Endothelial cell (in vitro differentiated cells): ENCODE results near the gene MRPL38. TPM values are rescaled to one million over a fixed set of nuclear protein-coding genes. Genes with fewer than 3 reads are reported as not detected.

Source experiments
- DNase-seq: peaks from one replicate; pipeline ENCODE4 v3.0.0; 2021; ENCODE audit warnings: low spot score
- H3K27ac Mint-ChIP-seq: one replicate; pipeline ENCODE4 v1.8.0; 2021; ENCODE audit warnings: mixed read lengths, inconsistent platforms; ENCODE audit not compliant: unreplicated experiment
- H3K27me3 Mint-ChIP-seq: one replicate; pipeline ENCODE4 v1.8.0; 2021; ENCODE audit warnings: mild to moderate bottlenecking, moderate library complexity, mixed read lengths, inconsistent platforms; ENCODE audit not compliant: unreplicated experiment
- H3K36me3 Mint-ChIP-seq: one replicate; pipeline ENCODE4 v1.8.0; 2021; ENCODE audit warnings: mild to moderate bottlenecking, low read depth, mixed read lengths, inconsistent platforms; ENCODE audit not compliant: unreplicated experiment
- H3K4me1 Mint-ChIP-seq: one replicate; pipeline ENCODE4 v1.8.0; 2021; ENCODE audit warnings: mild to moderate bottlenecking, mixed read lengths, inconsistent platforms; ENCODE audit not compliant: unreplicated experiment
- H3K4me3 Mint-ChIP-seq: one replicate; pipeline ENCODE4 v1.8.0; 2021; ENCODE audit warnings: mild to moderate bottlenecking, mixed read lengths, inconsistent platforms; ENCODE audit not compliant: unreplicated experiment
- H3K9me3 Mint-ChIP-seq: one replicate; pipeline ENCODE4 v1.8.0; 2021; ENCODE audit warnings: mixed read lengths, inconsistent platforms; ENCODE audit not compliant: unreplicated experiment
- total RNA-seq: library from RNA; stranded (reverse); fragmentation: NEBNext Ultra II Directional; extraction: Animal tissue kit (Norgen Biotek cat#: 25700); gene quantifications from one replicate; pipeline ENCODE4 v1.2.1, GENCODE V29; 2021; ENCODE audit not compliant: unreplicated experiment
- TF ChIP-seq, protein P1 (sequence below): fragments of 200-600 bp; sonication (generic); IDR thresholded peaks from one replicate; pipeline ENCODE4 v1.5.0; 2021; ENCODE audit warnings: antibody characterized with exemption; ENCODE audit not compliant: unreplicated experiment

The MRPL38 gene
- total RNA-seq, 1 donor from 2014 or later, result 78.2 TPM

DNA sequence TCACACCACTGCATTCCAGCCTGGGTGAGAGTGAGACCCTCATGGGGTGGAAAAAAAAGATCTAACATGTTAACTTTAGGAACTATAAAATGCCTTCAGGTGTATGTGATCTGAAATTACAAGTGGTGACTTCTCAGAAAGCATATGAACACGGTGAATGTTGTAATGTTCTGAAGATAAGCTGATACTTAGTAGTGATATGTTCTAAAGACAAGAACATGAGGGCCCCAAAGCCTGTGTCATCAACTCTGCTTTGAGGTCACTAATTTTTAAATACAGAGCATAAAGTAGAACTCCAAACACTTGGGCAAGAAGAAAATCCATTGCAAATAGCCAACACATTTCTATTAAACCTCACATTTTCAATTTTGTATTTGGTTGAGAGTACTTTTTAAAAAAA is 38.8 kb upstream of the MRPL38 start:
- TF ChIP-seq, protein P1, sequence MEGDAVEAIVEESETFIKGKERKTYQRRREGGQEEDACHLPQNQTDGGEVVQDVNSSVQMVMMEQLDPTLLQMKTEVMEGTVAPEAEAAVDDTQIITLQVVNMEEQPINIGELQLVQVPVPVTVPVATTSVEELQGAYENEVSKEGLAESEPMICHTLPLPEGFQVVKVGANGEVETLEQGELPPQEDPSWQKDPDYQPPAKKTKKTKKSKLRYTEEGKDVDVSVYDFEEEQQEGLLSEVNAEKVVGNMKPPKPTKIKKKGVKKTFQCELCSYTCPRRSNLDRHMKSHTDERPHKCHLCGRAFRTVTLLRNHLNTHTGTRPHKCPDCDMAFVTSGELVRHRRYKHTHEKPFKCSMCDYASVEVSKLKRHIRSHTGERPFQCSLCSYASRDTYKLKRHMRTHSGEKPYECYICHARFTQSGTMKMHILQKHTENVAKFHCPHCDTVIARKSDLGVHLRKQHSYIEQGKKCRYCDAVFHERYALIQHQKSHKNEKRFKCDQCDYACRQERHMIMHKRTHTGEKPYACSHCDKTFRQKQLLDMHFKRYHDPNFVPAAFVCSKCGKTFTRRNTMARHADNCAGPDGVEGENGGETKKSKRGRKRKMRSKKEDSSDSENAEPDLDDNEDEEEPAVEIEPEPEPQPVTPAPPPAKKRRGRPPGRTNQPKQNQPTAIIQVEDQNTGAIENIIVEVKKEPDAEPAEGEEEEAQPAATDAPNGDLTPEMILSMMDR, result no peak
- H3K27ac Mint-ChIP-seq, result no peak overlapping the region
- peaks cover 5% of the 10 kb centered on the region for H3K27me3 Mint-ChIP-seq
- DNase-seq, result no peak
- no peaks in the 10 kb centered on the region for H3K9me3 Mint-ChIP-seq
- H3K4me1 Mint-ChIP-seq, result peaks cover 6% of the 10 kb centered on the region
- no peak overlapping the region for H3K4me3 Mint-ChIP-seq
- peaks cover 14% of the 10 kb centered on the region for H3K36me3 Mint-ChIP-seq

DNA sequence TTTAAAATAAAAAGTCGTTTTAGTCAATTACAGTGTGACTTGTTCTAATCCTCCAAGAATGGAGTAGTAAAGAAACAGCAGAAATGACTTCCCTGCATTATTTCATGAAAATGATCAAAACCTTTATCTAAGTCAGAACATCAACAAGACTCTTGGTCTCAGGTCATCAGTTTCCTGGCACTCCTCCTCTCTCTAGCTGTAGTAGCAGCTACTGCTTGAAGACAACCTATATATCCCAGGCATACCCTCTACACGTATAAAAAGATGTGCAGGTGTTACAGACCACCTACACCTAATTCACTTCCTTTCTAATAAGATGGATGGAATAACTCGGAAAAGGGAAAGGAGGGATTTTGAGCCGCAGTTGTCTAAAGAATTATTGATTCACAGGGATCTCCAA is 37.8 kb upstream of the MRPL38 start:
- no peak overlapping the region for H3K27ac Mint-ChIP-seq
- H3K4me3 Mint-ChIP-seq, result no peak overlapping the region
- no peak for DNase-seq
- TF ChIP-seq, protein P1, result no peak
- peaks cover 9% of the 10 kb centered on the region for H3K27me3 Mint-ChIP-seq
- H3K36me3 Mint-ChIP-seq, result peaks cover 13% of the 10 kb centered on the region
- peaks cover 6% of the 10 kb centered on the region for H3K4me1 Mint-ChIP-seq
- no peaks in the 10 kb centered on the region for H3K9me3 Mint-ChIP-seq

DNA sequence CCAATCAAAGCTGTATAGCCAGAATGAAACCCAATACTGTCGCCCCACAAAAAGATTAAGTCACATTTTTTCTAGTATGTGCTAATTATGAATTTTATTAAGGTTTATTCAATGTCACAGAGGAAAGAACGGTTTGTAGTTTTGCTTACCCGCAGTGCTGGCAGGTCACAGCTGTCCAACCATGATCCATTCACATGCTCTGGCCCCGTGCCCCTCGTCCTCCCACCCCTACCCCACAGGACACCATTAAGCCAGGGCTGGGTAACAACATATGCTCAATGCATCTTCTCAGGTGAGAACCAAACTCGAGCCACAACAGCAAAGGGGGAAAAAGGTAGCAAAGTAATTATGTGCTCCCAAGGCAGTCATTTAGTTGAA is 36.7 kb upstream of the MRPL38 start:
- H3K27ac Mint-ChIP-seq, result peak overlapping the region; percentile 74
- H3K4me3 Mint-ChIP-seq, result peak overlapping the region; percentile 82
- TF ChIP-seq, protein P1, result no peak
- H3K36me3 Mint-ChIP-seq, result peaks cover 8% of the 10 kb centered on the region
- H3K27me3 Mint-ChIP-seq, result peaks cover 9% of the 10 kb centered on the region
- peaks cover 6% of the 10 kb centered on the region for H3K4me1 Mint-ChIP-seq
- H3K9me3 Mint-ChIP-seq, result no peaks in the 10 kb centered on the region
- no peak for DNase-seq

DNA sequence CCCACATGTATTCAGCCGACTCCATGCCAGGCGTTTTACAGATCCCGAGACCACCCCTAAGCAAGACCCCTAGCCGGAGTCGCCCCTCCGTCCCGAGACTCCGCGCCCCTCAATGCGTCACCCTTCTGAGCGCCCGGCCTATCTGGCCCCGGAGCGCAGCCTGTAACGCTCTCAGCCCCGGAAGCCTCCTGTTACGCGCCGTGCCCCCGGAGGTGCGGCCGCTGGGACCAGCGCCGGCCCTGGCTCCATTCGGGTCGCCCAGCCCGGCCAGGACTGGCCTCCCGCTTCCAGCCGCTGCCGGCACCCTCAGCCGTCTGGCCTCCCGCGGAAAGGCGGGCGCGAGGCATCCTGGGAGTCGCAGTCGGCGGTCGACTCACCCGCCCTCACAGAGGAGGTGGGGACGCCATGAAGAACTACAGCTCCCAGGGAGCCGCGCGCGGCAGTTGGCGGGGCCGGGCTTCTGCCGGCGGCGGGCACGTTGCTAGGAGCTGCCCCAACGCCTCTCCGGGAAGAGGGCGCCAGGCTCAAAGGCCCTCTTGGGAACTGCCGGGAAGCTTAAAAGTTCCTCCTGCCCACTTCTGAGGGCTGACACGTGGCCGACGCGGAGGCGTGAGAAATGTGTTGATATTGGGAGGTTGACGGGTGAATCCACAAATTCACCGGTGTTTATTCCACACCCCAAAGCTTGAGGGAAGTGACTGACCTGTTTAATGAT is 36.2 kb upstream of the MRPL38 start, which contains the start of gene FBF1:
TSS of gene FBF1 (minus strand) at position 316 of the 715 bp plus-strand sequence. CDS start 2,893 bp downstream, outside the sequence.
- no peaks in the 10 kb centered on the region for H3K9me3 Mint-ChIP-seq
- H3K4me1 Mint-ChIP-seq, result peaks cover 6% of the 10 kb centered on the region
- peak; percentile 94 for DNase-seq
- TF ChIP-seq, protein P1, result no peak
- peaks cover 9% of the 10 kb centered on the region for H3K27me3 Mint-ChIP-seq
- H3K4me3 Mint-ChIP-seq, result peak within 1 kb of the TSS; percentile 93
- H3K27ac Mint-ChIP-seq, result peak within 1 kb of the TSS; percentile 74
- H3K36me3 Mint-ChIP-seq, result peaks cover 7% of the 10 kb centered on the region

DNA sequence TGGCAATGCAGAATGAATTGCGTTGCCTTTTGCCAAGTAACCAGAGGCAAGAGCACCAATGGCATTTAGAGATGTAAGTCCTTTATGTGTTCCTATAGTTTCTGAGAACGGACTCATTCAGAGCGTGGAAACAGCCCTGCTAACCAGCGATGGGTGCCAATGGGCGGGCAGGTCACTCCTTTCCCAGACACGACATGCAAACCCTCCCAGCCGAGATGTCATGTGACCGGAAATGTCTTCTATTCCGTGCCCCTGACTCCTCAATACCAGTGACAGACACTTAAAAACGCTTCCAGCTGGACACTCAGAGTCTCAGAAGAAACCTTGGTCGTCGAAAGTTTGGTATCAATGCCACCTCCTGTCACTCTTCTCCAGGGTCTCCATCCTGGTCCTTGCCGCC is 33.0 kb upstream of the MRPL38 start:
- no peaks in the 10 kb centered on the region for H3K9me3 Mint-ChIP-seq
- peaks cover 9% of the 10 kb centered on the region for H3K27me3 Mint-ChIP-seq
- DNase-seq, result no peak
- H3K4me3 Mint-ChIP-seq, result no peak overlapping the region
- TF ChIP-seq, protein P1, result no peak
- peaks cover 6% of the 10 kb centered on the region for H3K4me1 Mint-ChIP-seq
- H3K27ac Mint-ChIP-seq, result no peak overlapping the region
- peaks cover 7% of the 10 kb centered on the region for H3K36me3 Mint-ChIP-seq
